ENCODE data around the gene PPME1.
A peak's percentile ranks its signal among the peaks of the same experiment; 100 is the strongest.

The PPME1 gene

GRCh38 chr11:74162681-74163467, 8.2 kb upstream of the PPME1 start:
- no peak for DNase-seq

GRCh38 chr11:74168838-74169237, 2.3 kb upstream of the PPME1 start:
- no peak for DNase-seq

- no peak for DNase-seq
These were observed 1.2 kb upstream of the PPME1 start for GRCh38 chr11:74169738-74170458.

- no peak for DNase-seq
These were observed 510 bp downstream of the PPME1 start for GRCh38 chr11:74171630-74171968.

- DNase-seq, result peak; percentile 6
These were observed 908 bp downstream of the PPME1 start for GRCh38 chr11:74171997-74172396.

- no peak for DNase-seq
These were observed 4.8 kb downstream of the PPME1 start for GRCh38 chr11:74175920-74176319.

GRCh38 chr11:74179234-74180052, 8.4 kb downstream of the PPME1 start:
- DNase-seq, result peak; percentile 27

GRCh38 chr11:74182635-74183034, 11.5 kb downstream of the PPME1 start:
- peak; percentile 21 for DNase-seq

- no peak for DNase-seq
These were observed 14.2 kb downstream of the PPME1 start for GRCh38 chr11:74185285-74185684.

- peak; percentile 48 for DNase-seq
These were observed 14.6 kb downstream of the PPME1 start for GRCh38 chr11:74185695-74186094.

GRCh38 chr11:74195828-74196227, 24.7 kb downstream of the PPME1 start:
- DNase-seq, result peak; percentile 55

GRCh38 chr11:74196781-74197486, 25.8 kb downstream of the PPME1 start:
- no peak for DNase-seq

GRCh38 chr11:74203966-74204365, 32.9 kb downstream of the PPME1 start:
- DNase-seq, result no peak

GRCh38 chr11:74204701-74205100, 33.6 kb downstream of the PPME1 start:
- no peak for DNase-seq

- DNase-seq, result no peak
These were observed 34.1 kb downstream of the PPME1 start for GRCh38 chr11:74205181-74205580.

- no peak for DNase-seq
These were observed 35.7 kb downstream of the PPME1 start for GRCh38 chr11:74206746-74207145.

GRCh38 chr11:74208507-74208906, 37.4 kb downstream of the PPME1 start:
- no peak for DNase-seq

GRCh38 chr11:74212533-74212932, 41.4 kb downstream of the PPME1 start:
- no peak for DNase-seq

GRCh38 chr11:74220376-74220775, 49.3 kb downstream of the PPME1 start:
- DNase-seq, result no peak

- no peak for DNase-seq
These were observed 50.7 kb downstream of the PPME1 start for GRCh38 chr11:74221816-74222215.

GRCh38 chr11:74225565-74225964, 54.5 kb downstream of the PPME1 start:
- no peak for DNase-seq

GRCh38 chr11:74226907-74227306, 55.8 kb downstream of the PPME1 start:
- DNase-seq, result no peak
